ENCODE data around the gene GFPT2.
A peak's percentile ranks its signal among the peaks of the same experiment; 100 is the strongest.

GFPT2 gene

DNA sequence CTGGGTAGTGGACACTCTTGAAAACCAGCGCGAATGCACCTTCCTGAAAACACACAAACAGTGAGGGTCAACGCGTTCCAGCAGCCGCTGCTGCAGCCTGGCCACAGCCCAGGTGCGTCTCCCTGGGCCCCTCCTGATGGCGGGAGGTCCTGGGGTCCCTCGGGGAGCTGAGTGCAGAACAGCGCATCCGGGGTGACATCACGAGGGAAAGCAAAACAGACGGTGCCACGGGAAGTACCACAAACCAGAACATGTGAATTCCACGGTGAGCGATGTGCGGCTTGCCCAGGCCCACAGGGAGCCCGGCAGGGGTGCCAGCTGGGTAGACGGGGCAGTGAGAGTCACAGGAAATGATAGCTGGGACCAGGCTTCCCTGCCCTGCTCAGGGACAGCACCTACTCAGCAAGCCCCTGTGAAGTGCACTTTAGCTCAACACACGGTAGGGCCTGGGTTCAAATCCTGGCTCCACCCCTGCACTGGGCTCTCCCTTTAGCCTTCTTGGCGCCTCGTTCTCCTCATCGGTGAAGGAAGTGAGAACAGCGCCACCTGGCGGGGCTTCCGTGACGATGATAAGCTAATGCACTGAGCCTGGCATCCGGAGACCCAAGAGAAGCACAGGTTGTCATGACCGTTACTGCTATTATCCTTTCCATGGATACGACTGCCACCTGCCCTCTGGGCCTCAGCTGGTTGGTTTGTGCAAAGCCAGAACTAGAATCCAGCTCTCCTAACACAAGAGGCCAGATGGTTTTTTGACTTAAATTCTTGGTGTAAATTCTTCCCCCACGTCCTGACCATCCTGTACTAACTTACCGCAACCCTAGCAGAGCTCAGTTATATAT, 24.6 kb downstream of the GFPT2 start:
- Histone ChIP-seq H3K4me3 (IDR thresholded peaks at IDR 0.05; ENCODE audit: insufficient read depth, low read depth, low read length) (no peak overlapping the region), H2AFZ (ENCODE audit: low read depth) (no peak overlapping the region), H4K20me1 (ENCODE audit: insufficient read depth) (no peaks in the 10 kb centered on the region), H3K4me1 (ENCODE audit: low read depth, poor library complexity, severe bottlenecking) (no peaks in the 10 kb centered on the region), H3K27me3 (ENCODE audit: insufficient read depth, low read depth) (no peaks in the 10 kb centered on the region), H3K27ac (no peak overlapping the region), H3K79me2 (ENCODE audit: insufficient read depth, low read depth) (no peaks in the 10 kb centered on the region), H3K9ac (no peak overlapping the region), H3K4me2 (no peak overlapping the region), H3K36me3 (ENCODE audit: insufficient read depth) (no peaks in the 10 kb centered on the region)
- TF ChIP-seq, protein P1, sequence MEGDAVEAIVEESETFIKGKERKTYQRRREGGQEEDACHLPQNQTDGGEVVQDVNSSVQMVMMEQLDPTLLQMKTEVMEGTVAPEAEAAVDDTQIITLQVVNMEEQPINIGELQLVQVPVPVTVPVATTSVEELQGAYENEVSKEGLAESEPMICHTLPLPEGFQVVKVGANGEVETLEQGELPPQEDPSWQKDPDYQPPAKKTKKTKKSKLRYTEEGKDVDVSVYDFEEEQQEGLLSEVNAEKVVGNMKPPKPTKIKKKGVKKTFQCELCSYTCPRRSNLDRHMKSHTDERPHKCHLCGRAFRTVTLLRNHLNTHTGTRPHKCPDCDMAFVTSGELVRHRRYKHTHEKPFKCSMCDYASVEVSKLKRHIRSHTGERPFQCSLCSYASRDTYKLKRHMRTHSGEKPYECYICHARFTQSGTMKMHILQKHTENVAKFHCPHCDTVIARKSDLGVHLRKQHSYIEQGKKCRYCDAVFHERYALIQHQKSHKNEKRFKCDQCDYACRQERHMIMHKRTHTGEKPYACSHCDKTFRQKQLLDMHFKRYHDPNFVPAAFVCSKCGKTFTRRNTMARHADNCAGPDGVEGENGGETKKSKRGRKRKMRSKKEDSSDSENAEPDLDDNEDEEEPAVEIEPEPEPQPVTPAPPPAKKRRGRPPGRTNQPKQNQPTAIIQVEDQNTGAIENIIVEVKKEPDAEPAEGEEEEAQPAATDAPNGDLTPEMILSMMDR (conservative IDR thresholded peaks at IDR 0.05; ENCODE audit: low read depth, low read length), result peak; percentile 59

DNA sequence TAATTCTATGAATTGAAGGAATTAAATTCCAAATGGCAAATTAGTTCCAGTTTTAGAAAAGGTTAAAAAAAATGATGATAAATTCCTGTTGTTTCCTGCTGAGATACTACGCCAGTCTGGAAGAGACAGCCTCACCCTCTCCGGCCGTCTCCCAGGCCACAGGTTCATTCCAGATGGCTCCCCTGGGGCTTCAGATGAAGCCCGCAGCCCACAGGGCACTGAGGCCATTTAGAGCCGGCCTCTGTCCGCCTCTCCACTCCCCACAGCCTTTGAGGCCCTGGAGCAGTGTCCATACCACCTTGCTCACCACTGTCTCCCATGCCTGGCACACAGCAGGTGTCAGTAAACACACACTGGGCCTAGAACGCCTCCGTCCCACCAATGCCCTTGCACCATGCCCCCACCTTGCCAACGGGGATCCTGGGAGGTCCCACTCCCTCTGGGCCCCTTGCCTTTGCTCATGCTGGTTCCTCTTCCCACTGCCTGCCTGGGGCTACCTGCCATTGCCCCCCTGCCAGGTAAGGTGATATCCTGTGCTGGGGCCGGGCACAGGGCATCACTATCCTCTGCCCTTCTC, 26.1 kb downstream of the GFPT2 start:
- Histone ChIP-seq H3K4me2 (no peak overlapping the region), H3K27ac (no peak overlapping the region), H3K4me3 (IDR thresholded peaks at IDR 0.05; ENCODE audit: insufficient read depth, low read depth, low read length) (no peak overlapping the region), H3K4me1 (ENCODE audit: low read depth, poor library complexity, severe bottlenecking) (no peaks in the 10 kb centered on the region), H3K79me2 (ENCODE audit: insufficient read depth, low read depth) (no peaks in the 10 kb centered on the region), H3K27me3 (ENCODE audit: insufficient read depth, low read depth) (no peaks in the 10 kb centered on the region), H4K20me1 (ENCODE audit: insufficient read depth) (no peaks in the 10 kb centered on the region), H3K9ac (no peak overlapping the region), H2AFZ (ENCODE audit: low read depth) (no peak overlapping the region), H3K36me3 (ENCODE audit: insufficient read depth) (no peaks in the 10 kb centered on the region)
- TF ChIP-seq, protein P1 (conservative IDR thresholded peaks at IDR 0.05; ENCODE audit: low read depth, low read length), result no peak

DNA sequence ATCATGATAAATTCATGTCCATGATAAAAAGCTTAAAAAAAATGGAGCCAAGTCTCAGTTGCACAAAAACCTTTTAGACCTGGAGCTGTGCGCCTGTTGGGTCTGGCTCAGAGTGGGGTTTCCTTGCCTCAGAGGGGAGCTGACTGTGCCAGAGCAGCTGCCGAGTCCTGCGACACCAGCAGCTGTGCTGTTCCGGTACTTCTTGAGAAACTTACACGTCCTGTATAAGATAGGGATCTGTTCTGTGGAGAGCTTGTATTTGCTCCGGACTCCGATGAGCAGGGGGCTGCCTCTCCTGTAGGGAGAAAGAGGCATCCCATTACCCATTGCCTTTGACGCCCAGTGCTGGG, 28.6 kb downstream of the GFPT2 start:
- no peaks in the 10 kb centered on the region for H3K36me3 ChIP-seq (ENCODE audit: insufficient read depth)
- H3K4me2 ChIP-seq, result no peak overlapping the region
- H3K27me3 ChIP-seq (ENCODE audit: insufficient read depth, low read depth), result no peaks in the 10 kb centered on the region
- H4K20me1 ChIP-seq (ENCODE audit: insufficient read depth), result no peaks in the 10 kb centered on the region
- no peak overlapping the region for H3K27ac ChIP-seq
- no peak overlapping the region for H3K9ac ChIP-seq
- no peaks in the 10 kb centered on the region for H3K4me1 ChIP-seq (ENCODE audit: low read depth, poor library complexity, severe bottlenecking)
- no peak overlapping the region for H3K4me3 ChIP-seq (IDR thresholded peaks at IDR 0.05; ENCODE audit: insufficient read depth, low read depth, low read length)
- no peaks in the 10 kb centered on the region for H3K79me2 ChIP-seq (ENCODE audit: insufficient read depth, low read depth)
- TF ChIP-seq, protein P1 (conservative IDR thresholded peaks at IDR 0.05; ENCODE audit: low read depth, low read length), result no peak
- H2AFZ ChIP-seq (ENCODE audit: low read depth), result no peak overlapping the region

DNA sequence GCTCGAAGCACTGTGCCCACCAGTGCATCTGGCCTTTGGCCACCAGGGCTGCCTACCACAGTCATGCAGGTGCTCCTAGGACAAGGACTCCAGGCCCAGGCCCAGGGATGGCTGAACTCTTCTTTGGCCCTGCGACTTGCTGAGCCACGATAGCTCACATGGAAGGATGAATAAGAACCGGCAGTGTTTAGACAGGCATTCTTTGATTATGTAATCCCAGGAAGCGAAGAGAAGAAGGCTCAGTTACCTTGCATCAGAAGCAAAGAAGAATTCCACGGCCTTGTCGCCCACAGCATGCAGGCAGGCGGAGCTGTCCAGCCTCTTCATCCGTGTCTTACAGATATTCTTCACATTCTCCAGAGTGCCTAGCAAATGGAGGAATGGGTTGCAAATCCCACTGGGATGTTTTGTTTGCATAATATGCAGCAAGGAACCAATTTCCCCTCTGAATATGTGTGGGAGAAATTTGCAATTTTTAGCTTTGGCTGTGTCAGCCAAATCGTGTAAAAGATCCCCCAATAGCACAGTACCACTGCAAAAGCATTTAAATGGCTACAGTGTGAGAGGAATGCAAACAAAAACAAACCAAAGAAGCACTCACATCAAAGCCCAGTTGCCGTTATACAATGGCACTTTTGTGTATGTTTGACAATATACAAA, 29.1 kb downstream of the GFPT2 start:
- H2AFZ ChIP-seq (ENCODE audit: low read depth), result no peak overlapping the region
- TF ChIP-seq, protein P1 (conservative IDR thresholded peaks at IDR 0.05; ENCODE audit: low read depth, low read length), result no peak
- no peak overlapping the region for H3K4me3 ChIP-seq (IDR thresholded peaks at IDR 0.05; ENCODE audit: insufficient read depth, low read depth, low read length)
- no peak overlapping the region for H3K4me2 ChIP-seq
- no peaks in the 10 kb centered on the region for H3K27me3 ChIP-seq (ENCODE audit: insufficient read depth, low read depth)
- no peak overlapping the region for H3K9ac ChIP-seq
- H3K4me1 ChIP-seq (ENCODE audit: low read depth, poor library complexity, severe bottlenecking), result no peaks in the 10 kb centered on the region
- H4K20me1 ChIP-seq (ENCODE audit: insufficient read depth), result no peaks in the 10 kb centered on the region
- H3K79me2 ChIP-seq (ENCODE audit: insufficient read depth, low read depth), result no peaks in the 10 kb centered on the region
- no peak overlapping the region for H3K27ac ChIP-seq
- H3K36me3 ChIP-seq (ENCODE audit: insufficient read depth), result no peaks in the 10 kb centered on the region

Measured in KMS-11 (cell line).